ENCODE results near the gene SLK. TPM values are rescaled to one million over a fixed set of nuclear protein-coding genes. Genes with fewer than 3 reads are reported as not detected.

Gene SLK
- total RNA-seq, 1 donor from 2014 or later: 30.0 TPM

- peaks cover 6% of the 10 kb centered on the region for H3K9me3 Mint-ChIP-seq
- DNase-seq (ENCODE audit: low read depth, low spot score): no peak
- no peak for TF ChIP-seq CTCF (conservative IDR thresholded peaks at IDR 0.05)
- no peak overlapping the region for H3K27ac Mint-ChIP-seq (ENCODE audit: unreplicated experiment)
- no peaks in the 10 kb centered on the region for H3K27me3 Mint-ChIP-seq (ENCODE audit: low read depth)
- H3K4me1 Mint-ChIP-seq: no peaks in the 10 kb centered on the region
- H3K36me3 Mint-ChIP-seq (ENCODE audit: low read depth): no peaks in the 10 kb centered on the region
- no peak overlapping the region for H3K4me3 Mint-ChIP-seq
Observed at GRCh38 chr10:103951942-103952341, 15.0 kb upstream of the SLK start.

DNA sequence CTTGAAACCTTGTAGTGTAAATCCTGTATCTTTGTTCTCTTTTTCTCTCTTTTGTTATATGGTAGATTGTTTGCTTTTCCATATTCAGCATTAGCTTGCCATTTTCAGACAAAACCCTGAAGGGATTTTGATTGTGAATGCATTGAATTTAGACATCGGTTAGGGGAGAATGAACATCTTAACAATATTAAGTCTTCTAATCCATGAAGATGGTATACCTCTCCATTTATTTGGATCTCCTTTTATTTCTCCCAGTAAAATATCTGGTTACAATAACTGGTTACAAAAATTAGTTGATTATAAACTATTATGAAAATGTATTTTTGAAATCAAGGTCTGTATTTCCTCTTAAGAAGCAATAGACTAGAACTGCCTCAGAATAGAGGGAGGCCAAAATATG, 12.4 kb upstream of the SLK start:
- no peak for TF ChIP-seq CTCF (conservative IDR thresholded peaks at IDR 0.05)
- no peaks in the 10 kb centered on the region for H3K36me3 Mint-ChIP-seq (ENCODE audit: low read depth)
- H3K27ac Mint-ChIP-seq (ENCODE audit: unreplicated experiment): no peak overlapping the region
- no peaks in the 10 kb centered on the region for H3K4me1 Mint-ChIP-seq
- no peak overlapping the region for H3K4me3 Mint-ChIP-seq
- no peak for DNase-seq (ENCODE audit: low read depth, low spot score)
- peaks cover 12% of the 10 kb centered on the region for H3K27me3 Mint-ChIP-seq (ENCODE audit: low read depth)
- H3K9me3 Mint-ChIP-seq: peaks cover 6% of the 10 kb centered on the region

DNA sequence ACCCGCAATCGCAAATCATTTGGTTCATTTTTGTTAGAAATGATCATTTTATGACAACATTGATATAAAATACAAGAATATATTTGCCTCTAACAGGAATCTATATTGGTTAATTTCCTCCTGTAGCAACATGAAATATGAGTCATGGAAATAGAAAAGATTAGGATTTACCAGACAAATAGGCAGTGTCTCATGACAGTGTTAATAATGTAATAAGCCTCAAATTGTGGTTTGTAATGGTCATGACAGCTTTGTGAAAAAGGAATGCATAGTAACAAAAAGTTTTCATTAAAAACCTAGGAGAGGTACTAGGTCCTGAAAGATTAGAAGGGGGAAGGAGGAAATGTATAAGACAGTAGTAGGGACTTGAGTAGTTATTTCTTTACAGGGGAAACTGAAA, 7.9 kb upstream of the SLK start:
- no peak for DNase-seq (ENCODE audit: low read depth, low spot score)
- no peak overlapping the region for H3K27ac Mint-ChIP-seq (ENCODE audit: unreplicated experiment)
- no peak overlapping the region for H3K4me3 Mint-ChIP-seq
- no peaks in the 10 kb centered on the region for H3K36me3 Mint-ChIP-seq (ENCODE audit: low read depth)
- no peaks in the 10 kb centered on the region for H3K4me1 Mint-ChIP-seq
- H3K27me3 Mint-ChIP-seq (ENCODE audit: low read depth): peaks cover 14% of the 10 kb centered on the region
- peaks cover 6% of the 10 kb centered on the region for H3K9me3 Mint-ChIP-seq
- TF ChIP-seq CTCF (conservative IDR thresholded peaks at IDR 0.05): no peak

DNA sequence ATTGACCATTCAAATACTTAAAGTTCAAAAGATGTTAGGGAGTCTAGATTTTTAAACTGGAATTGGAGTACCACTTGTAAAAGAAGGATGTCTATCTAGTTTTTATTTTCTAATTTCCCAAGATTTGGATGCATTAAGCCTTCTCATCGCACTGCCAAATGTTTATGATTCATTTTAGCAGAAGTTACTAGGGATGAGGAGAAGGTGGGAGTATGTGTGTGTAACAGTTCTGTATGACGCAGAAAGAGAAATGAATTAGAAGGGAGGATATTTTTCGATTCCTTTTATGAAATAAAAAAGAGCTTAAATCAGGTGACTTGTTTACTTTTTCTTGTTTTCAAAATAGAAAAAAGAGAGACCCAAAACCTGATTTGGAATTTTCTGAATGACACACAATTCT, 6.8 kb upstream of the SLK start:
- Mint-ChIP-seq H3K4me3 (no peak overlapping the region), H3K9me3 (peaks cover 2% of the 10 kb centered on the region), H3K27ac (ENCODE audit: unreplicated experiment) (no peak overlapping the region), H3K4me1 (no peaks in the 10 kb centered on the region), H3K36me3 (ENCODE audit: low read depth) (no peaks in the 10 kb centered on the region), H3K27me3 (ENCODE audit: low read depth) (peaks cover 14% of the 10 kb centered on the region)
- DNase-seq (ENCODE audit: low read depth, low spot score): no peak
- no peak for TF ChIP-seq CTCF (conservative IDR thresholded peaks at IDR 0.05)

DNA sequence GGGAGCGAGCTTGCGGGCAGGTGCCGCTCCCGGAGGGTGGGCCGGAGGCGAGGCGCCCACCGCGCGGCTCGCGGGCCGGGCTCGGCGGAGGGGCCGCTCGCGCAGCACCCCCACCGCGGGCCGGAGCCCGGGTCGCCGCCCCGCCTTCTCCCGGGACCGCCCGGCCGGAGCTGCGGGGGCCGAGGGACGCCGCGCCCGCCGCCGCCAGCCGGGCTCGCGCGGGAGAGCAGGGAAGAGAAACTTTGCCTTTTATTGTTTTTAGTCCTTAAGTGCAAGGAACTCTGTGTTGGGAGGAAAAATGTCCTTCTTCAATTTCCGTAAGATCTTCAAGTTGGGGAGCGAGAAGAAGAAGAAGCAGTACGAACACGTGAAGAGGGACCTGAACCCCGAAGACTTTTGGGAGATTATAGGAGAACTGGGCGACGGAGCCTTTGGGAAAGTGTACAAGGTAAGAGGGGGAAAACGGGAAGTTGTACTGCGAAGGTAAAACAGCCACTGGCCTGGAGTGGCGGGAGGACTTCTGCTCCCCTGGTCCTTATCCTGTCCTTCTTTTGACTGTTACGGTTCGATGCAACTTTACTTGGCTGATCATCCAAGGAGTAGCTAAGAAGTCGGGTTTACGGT, 620 bp downstream of the SLK start:
- H3K4me1 Mint-ChIP-seq: peaks cover 44% of the 10 kb centered on the region
- H3K27ac Mint-ChIP-seq (ENCODE audit: unreplicated experiment): peak overlapping the region; percentile 97
- no peaks in the 10 kb centered on the region for H3K27me3 Mint-ChIP-seq (ENCODE audit: low read depth)
- DNase-seq (ENCODE audit: low read depth, low spot score): peak; percentile 18
- TF ChIP-seq CTCF (conservative IDR thresholded peaks at IDR 0.05): peak; percentile 13
- H3K4me3 Mint-ChIP-seq: peak overlapping the region; percentile 98
- H3K9me3 Mint-ChIP-seq: no peaks in the 10 kb centered on the region
- H3K36me3 Mint-ChIP-seq (ENCODE audit: low read depth): no peaks in the 10 kb centered on the region

Measured in neural crest cell (in vitro differentiated cells).